Lower leg skin (tissue), 3 donors: ENCODE results near the gene ALDOC.

ENCODE experiments used
- POLR2A ChIP-seq, 2 donors: fragments of 450-650 bp; IDR thresholded peaks; one replicate each; pipeline ENCODE4 v1.6.1; 2016 to 2017; ENCODE audit warnings: antibody characterized with exemption in 2 of 2, mild to moderate bottlenecking in 1 of 2, moderate library complexity in 1 of 2
- TF ChIP-seq, protein P1 (sequence below), 3 donors: fragments of 450-650 bp; IDR thresholded peaks; one replicate each; pipeline ENCODE4 v1.5.1; 2016; ENCODE audit warnings: antibody characterized with exemption in 3 of 3, mild to moderate bottlenecking in 3 of 3, moderate library complexity in 2 of 3

DNA sequence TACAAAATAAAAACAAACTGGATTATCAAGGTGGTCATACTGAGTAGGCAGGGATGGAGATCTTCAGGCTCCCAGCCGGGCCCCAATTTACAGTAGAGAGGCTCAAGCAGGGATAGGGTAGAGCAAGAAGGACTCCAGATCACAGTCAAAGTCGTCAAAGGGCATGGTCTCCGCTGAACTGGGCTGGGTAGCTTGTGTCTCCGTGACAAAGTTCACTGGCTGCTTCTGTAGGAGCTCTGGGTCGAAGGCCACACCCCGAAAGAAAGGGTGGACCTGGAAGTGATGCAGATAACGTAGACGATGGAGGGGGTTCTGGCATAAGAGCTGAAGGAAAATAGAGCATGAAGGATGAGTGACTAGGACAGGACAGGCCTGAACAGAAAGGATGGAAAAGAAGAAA, 33.7 kb upstream of the ALDOC start:
- TF ChIP-seq, protein P1, sequence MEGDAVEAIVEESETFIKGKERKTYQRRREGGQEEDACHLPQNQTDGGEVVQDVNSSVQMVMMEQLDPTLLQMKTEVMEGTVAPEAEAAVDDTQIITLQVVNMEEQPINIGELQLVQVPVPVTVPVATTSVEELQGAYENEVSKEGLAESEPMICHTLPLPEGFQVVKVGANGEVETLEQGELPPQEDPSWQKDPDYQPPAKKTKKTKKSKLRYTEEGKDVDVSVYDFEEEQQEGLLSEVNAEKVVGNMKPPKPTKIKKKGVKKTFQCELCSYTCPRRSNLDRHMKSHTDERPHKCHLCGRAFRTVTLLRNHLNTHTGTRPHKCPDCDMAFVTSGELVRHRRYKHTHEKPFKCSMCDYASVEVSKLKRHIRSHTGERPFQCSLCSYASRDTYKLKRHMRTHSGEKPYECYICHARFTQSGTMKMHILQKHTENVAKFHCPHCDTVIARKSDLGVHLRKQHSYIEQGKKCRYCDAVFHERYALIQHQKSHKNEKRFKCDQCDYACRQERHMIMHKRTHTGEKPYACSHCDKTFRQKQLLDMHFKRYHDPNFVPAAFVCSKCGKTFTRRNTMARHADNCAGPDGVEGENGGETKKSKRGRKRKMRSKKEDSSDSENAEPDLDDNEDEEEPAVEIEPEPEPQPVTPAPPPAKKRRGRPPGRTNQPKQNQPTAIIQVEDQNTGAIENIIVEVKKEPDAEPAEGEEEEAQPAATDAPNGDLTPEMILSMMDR (IDR thresholded peaks at IDR 0.05): no peak
- no peak for TF ChIP-seq POLR2A (IDR thresholded peaks at IDR 0.05)
